Activated CD4-positive, alpha-beta T cell treated with anti-CD3 and anti-CD28 coated beads, Interleukin-2, amount 50 U/mL, for 48 hours (primary cell): ENCODE results near the gene FBXO21.
"Not testable (repeated sequence)": the region's sequence is repeated elsewhere in the genome, so short reads cannot be mapped to it uniquely, and the experiment has no call there.

ENCODE experiments used
- DNase-seq, 2 experiments: peaks; one replicate each; pipeline ENCODE4 v3.0.0-alpha.2; 2020

The FBXO21 gene, protein sequence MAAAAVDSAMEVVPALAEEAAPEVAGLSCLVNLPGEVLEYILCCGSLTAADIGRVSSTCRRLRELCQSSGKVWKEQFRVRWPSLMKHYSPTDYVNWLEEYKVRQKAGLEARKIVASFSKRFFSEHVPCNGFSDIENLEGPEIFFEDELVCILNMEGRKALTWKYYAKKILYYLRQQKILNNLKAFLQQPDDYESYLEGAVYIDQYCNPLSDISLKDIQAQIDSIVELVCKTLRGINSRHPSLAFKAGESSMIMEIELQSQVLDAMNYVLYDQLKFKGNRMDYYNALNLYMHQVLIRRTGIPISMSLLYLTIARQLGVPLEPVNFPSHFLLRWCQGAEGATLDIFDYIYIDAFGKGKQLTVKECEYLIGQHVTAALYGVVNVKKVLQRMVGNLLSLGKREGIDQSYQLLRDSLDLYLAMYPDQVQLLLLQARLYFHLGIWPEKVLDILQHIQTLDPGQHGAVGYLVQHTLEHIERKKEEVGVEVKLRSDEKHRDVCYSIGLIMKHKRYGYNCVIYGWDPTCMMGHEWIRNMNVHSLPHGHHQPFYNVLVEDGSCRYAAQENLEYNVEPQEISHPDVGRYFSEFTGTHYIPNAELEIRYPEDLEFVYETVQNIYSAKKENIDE

DNA sequence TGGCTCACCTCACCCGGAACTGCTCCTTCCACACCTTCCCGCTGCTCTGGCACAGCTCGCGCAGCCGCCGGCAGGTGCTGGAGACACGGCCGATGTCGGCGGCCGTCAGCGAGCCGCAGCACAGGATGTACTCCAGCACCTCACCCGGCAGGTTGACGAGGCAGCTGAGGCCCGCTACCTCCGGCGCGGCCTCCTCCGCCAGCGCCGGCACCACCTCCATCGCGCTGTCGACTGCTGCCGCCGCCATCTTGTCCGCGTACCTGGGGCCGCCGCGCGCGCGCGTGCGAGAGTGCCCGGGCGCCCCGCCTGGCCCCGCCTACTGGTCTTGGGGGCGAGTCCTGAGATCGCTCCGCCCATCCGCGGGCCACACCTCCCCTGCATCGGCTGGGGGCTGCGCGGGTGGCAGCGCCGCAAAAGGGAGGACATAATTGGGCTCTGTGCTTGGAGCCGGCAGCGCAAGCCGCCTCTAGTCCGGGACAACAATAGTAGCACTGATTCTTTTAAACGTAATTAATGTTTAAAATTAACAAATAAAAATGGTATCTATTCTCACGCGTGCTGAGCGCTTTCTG is at the start of gene FBXO21:
Gene FBXO21 (minus strand): TSS at position 261 of the 572 bp plus-strand sequence. CDS start 14 bp downstream, at position 247.
- peak; percentile 93 for DNase-seq

DNA sequence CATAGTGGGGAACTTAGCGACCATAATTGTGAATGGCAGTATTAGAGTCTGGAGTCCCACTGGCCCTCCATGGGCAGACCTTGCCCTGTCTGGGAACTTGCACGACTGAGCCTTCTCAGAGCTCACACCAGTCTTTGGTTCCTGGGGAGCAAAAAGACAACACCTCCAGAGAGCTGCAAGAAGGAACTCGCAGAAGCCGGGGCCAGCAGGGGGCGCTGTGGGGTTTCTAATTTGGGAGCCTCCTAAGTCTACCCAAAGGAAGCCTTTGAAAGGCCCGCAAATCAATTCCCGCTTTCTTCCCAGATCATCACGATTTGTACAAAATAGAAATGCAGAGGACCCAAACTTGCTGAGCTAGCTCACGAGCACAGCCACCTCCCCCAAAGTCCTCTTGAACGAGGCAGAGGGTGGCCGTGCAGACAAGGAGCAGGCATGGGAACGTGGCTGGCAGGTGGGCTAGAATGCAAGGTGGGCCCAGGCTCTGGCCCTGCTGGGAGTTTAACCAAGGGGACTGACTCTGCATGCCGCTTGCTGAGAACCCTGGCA is 46.3 kb upstream of the FBXO21 start:
- peak; percentile 90 to 91 for DNase-seq

DNA sequence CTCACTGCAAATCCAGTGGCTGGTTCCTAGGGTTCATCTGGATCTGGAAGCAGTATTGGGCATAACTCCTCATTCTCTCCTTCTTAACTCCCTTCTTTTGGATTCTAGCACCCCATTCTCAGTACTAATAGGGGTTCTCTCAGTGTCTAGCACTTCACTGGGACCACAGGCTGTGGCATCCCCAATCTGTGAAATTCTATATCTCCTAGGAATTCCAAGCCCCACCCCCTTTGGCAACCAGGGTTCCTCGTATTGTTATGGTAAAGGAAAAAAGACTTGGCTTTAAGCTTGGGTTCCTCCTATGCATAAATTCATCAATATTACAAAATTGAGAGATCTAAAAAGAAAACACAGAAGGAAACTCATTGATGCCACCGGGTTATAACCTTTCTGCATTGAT is 45.0 kb upstream of the FBXO21 start:
- no peak for DNase-seq

DNA sequence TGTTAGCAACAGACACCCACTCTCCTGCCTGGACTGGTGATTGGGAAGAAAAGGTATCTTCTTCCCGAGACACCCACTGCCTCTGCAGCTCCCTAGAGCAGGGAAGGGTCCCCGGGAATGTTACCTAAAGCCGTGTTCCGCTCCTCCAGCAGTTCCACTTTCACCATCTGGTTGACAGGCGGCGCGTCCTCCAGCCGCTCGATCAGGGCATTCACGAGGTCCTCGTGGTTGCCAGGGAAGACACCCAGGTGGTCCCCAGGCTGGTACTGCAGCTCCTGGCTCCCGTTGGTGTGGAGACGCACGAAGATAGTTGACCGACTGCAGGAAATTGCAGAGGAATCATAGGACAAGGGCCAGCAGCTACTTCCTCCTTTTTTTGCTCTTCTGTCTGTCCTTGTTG is 44.2 kb upstream of the FBXO21 start:
- DNase-seq = no peak

DNA sequence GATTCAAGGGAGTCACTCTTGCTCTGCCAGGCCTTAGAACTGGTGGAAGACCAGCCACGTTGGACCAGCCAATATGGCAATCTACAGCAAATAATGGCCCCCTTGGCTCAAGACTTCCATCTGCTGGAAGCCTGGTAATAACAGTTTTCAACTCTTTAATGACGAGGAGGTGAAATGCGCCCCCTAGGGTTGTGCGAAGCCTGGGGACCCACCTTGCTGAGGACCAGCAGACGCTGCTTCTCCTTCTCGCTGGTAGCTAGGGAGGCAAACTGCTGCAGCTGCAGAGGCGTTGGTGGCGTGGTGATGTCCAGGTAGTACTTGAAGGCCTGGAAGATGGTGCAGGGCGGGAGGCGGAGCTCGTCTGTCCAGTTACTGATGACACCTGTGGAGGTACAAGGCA is 41.5 kb upstream of the FBXO21 start:
- peak in 1 of 2 experiments; percentile 6 for DNase-seq

DNA sequence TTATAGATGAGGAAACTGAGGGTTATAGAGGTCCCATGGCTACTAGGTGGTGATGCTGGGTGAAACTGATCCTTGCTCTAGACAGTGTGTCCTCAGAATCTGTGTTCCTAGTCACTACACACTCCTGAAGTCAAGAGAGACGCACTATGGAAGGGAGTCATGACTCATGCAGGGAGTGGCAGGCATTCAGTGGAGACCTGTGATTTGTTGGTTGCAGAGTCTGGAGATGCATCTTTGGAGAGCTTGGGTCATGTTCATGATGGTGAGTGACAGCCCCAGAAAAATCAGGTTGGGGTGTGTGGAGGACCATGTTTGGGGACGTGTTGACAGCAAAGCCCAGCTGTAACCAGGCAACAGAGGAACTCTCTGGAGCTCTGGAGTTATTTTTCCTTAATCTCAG is 38.0 kb upstream of the FBXO21 start:
- DNase-seq = no peak

DNA sequence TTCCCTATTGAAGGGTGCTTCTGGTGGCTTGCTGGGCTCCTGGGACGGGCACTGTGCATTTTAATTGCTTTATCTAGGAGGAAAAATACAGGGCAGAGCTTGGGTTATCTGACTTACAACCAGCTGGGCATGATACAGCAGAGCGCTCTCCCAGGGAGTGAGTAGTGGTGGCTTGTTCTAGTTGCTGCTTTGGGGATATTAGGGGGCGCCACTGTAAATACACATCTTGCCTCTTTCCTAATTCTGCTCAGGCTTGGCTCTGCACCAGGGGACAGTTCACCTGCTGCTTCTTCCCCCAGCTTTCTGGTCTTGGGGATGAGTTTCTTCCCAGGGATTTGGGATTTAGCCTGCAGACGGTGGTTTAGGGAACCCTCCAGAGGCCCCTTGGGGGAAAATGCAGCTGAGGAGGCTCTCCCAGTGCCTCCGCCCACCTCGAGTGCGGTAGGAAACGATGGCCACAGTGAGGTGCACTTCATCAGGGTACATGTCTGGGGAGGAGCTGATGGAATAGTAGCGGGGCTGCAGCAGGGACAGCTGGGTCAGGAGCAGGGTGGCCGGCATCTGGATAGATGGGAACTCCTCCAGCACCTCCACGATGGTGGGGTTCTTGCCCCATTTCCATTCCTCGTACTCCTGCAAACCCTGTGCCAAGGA is 36.9 kb upstream of the FBXO21 start:
- no peak for DNase-seq

DNA sequence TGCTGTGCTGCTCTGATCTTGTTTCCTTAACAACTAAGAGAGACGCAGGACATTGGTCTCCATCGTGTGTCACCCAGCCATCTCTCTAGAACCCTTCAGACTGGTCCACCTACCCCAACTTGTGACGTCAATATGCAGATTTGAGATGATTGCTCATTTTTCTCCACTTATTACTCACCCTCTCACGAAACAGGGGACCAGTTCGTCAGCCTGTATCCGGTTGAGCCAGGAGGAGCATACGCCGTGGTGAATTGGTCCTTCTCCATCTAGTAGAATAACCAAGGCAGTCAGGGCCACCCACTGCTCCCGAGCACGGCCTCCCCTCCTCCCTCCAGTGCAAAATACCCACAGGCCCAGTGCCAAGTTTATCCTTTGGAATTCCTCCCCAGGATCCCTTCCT is 36.2 kb upstream of the FBXO21 start:
- no peak for DNase-seq

DNA sequence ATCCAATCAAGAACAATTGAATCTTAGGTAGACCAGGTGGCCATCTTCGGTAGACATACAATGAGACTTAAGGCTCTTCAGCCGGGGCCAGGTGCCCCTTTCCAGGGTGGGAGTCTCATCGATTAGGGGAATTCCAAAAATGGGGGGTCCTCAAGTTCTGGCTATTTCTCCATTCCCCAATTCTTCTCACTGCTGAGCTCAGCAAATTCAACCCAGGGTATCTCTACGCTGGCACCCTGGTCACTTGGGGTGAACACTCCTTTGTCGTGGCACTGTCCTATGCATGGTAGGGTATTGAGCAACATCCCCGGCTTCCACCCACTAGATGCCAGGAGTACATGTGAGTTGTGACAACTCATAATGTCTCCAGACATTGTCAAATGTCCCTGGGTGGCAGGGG is 34.9 kb upstream of the FBXO21 start:
- no peak for DNase-seq

DNA sequence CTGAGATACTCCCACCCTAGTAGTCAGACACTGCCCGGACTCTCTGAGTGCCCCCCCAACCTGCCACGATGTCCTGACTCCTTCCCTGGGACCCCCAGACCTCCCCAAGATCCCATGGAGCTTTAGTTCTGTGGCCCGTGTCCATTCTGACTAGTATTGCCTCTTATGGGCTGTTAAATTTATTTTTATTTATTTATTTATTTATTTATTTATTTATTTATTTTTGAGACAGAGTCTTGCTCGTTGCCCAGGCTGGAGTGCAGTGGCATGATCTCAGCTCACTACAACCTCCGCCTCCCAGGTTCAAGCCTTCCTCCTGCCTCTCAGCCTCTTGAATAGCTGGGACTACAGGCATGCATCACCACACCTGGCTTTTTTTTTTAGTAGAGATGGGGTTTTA is 30.7 kb upstream of the FBXO21 start:
- not testable (repeated sequence) for DNase-seq

DNA sequence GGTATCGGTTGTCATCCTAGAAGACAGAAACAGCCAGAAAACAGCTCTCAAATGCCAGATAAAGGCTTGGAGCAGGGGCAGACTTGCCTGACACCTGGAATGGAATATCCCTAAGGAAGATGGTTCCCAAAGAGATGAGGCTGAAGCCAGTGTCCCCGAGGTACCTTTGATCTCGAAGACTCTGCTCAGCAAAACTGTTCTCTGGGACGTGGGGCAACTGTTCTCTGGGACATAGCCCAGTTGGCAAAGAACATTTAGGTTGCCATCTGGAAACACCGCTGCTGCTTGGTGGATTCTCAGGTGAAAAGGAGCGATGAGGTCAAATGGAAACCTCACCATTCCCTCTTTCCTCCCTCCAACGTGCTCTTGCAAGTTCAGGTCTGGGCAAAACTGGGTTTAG is 27.9 kb upstream of the FBXO21 start:
- DNase-seq = no peak

DNA sequence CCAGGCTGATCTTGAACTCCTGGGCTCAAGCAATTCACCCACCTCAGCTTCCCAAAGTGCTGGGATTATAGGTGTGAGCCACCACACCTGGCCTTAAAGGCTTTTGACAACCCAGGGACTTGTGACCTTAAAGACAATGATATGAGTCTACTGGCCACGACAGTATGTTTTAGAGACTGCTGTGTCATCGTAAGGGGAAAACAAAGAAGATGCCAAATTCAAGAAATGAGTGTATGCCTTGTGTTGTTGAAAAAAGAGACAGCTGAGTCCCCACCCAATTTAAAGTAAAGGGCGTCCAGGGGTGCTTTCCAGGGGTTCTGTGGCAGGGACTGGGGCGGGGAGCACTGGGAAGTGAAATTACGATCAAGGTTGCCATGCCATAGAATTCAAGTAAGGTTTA is 26.4 kb upstream of the FBXO21 start:
- no peak for DNase-seq

DNA sequence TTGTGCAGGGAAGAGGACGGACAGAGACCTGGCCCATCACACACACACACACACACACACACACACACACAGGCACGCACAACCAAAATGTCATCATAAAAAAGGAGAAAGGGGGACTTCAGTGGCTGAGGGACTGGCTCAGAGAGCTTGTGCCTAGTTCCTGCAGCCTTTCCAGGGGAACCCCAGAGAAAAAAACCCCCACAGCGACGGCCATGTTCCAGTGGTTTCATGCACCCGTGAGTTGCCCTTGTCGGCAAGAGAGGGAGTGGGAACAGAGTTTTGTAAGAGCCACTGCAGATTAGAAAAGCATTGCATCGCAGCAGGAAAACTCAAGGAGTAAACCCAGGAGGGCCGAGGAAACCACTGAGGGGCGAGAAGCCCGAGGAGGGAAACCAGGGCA is 24.5 kb upstream of the FBXO21 start:
- no peak for DNase-seq

DNA sequence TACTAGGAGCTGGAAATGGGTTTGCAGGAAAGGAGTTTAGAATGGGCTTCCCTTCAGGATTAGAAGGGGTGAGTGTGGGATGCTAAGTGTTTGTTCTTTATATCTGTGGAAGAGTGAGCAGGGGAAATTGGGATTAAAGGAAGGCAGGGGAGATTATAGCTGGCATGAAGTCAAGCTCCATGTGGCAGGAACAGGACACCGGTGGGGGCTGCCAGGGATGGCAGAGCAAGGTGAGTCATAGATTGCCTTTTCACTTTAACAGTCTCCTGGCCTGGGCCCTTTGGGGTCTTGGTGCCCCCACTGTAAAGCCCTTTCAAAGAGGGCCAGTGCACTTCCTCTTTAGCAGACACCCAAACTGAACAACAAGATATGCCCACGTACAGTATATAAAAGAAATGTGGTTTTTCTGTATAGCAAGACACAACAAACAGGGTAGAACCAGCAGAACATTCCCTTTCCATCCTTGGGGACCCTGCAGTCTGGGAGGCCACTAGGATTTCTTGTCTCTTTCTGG is 23.1 kb upstream of the FBXO21 start:
- DNase-seq = no peak

DNA sequence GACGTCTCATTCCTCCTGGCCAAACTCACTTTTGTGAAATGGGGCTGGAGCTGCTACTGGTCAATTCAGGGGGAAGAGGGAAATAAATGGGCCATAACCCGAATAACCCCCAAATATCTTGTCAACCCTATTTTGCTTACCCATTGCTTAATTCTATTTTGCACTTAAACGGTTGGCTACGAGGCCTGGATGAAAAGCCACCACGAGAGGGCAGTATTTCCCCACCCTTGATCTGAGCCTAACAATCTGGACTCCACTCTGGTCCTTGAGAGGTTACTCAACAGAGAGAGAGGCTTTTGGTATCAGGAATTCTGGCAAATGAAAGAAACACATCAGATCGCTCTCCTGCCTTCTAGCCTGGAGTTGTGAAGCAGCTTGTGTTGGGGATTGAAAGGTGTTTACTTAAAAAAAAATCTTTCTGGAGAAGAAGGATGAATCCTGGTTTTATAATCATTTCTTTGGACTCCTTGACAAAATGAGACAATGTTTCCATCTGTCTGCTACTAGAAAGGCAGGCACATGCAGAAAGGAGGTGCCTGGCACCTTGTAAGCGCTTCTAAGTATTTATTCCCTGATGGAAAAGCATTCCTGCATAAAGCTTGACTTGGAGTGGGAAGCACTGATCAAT is 22.4 kb upstream of the FBXO21 start:
- peak; percentile 68 to 75 for DNase-seq

DNA sequence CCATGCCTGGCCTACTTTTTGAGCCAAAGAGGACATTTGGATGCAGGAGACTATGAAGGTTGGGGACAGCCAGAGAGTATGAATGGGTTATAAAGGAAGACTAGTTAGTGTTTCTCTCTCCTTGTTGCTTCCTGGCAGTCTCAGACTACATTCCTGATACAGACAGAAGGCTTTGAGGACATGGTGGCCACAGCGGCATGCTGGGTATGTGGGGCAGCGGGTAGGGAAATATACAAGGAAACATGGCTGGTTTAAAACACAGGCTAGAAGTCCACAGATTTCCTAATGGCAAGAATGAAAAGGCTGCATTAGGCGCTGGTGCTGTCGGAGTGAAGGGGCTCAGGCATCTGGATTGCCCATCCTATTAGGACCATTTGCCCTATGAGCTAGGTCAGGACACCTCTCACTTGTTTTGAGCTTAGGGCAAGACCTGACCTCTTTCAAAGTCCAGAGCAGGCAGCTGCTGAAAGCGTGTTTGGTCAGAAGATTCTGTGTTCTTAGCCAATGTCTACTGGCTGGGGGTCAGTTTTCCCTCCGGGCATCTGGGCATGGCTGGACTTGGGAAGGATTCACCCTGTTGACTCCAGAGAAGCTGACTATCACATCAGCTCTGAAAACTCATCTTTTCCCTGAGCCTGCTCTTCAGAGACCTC is 20.1 kb upstream of the FBXO21 start:
- DNase-seq = no peak

DNA sequence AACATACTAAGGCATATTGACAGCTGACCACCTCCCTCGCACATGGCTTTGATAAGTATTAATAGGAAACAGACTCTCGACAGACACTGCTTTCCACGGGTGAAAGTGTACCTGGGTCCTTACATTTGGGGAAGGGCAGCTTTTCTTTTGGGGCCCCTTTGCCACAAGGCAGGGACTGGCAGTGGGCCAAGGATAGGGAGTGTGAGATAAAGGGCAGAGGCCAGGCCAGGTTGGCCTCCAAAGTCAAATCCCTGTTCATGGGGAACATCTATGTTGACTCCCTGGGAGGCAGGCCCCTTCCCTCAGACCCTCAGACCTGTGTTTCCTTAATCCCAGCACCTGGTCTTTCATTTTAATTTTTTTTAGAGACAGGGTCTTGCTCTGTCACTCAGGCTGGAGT is 19.4 kb upstream of the FBXO21 start:
- DNase-seq = no peak

DNA sequence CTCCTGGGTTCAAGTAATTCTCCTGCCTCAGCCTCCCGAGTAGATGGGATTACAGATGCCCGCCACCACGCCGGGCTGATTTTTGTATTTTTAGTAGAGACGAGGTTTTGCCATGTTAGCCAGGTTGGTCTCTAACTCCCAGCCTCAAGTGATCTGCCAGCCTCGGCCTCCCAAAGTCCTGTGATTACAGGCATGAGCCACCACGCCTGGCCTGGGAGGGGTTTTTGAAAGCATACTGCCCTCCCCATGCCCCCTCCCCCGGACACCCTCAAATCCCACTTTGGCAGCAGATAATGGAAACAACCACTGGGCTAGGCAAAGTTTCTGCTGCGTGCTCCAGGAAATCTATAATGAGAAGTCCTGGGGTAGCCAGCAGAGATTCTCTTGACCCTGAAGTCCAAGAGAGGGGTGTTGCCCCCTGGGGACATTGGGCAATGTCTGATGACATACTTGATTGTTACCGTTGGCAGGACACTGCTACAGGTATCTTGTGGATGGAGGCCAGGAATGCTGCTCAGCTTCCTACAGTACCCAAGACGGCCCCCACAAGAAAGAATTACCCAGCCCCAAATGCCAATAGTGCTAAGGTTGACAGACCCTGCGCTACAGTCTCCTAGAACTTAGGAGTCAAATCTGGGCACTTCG is 18.7 kb upstream of the FBXO21 start:
- no peak for DNase-seq

DNA sequence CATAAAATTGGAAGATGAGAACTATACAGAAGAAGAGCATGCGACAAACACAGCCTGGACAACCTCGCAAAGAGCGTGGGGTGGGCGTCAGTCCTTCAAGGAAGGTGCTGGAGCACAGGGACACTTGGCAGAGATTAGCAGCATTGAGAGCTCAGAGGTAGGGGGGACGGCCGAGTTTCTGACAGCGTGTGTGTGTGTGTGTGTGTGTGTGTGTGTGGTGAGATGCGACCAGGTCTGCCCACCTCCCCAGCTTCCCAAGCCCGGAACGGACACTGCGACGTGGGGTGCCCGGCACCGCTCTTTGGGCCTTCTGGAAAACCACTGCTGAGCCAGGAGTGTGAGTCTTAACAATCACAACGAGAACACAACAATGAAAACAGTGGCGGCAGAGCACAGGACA is 17.9 kb upstream of the FBXO21 start:
- DNase-seq = no peak

DNA sequence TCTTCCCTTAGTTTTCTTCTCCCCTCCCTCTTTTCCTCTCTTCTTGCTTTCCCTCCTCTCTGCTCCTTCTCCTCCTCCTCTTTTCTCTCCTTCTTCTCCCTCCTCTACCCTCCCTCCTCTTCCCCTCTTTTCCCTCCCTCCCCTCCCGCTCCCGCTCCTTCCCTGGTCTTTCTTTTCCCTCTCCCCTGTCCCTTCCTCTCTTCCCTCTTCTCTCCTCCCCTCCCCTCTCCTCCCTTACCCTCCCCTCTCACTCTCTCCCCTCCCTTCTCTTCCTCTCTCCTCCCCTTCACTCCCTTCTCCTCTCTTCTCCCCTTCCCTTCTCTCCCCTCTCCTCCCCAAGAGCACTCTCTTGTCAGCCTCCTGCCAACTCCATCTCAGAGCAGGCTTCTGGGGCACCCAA is 17.4 kb upstream of the FBXO21 start:
- no peak for DNase-seq

DNA sequence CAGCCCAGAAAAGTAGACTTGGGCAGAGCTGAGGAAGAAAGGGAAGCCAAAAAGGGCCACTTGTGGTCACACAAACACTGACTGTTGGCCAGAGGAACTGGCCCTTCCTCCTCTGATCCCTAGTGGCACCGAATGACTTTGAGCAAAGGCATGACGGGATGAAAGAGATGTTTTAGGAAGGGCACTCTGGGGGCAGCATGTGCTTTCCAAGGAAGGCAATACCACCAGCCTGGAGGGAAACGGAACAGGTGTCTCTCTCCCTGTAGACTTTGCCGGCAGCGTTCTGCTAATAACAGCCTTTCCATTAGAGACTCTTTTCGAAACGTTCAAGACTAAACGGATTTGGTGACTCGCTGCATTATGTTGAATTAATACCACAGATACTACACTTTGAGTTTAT is 12.3 kb upstream of the FBXO21 start:
- no peak for DNase-seq

DNA sequence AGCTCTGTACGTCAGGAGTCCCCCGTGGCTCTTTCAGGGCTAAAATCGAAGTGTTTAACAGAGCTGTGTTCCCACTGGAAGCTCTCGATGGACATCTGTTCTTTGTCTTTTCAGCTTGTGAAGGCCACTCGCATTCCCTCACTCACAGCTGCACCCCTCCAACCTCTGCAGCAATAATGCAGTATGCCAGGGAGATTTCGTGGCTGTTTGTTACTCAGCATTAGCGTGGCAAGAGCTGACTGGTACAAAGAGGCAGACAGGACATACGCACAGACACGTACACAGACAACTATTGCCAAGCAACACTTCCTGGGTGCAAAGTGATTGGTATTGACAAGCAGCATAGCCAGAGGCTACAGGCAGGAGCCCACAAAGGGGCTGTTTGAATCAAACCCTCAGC is 11.8 kb upstream of the FBXO21 start:
- DNase-seq = no peak
